ENCODE results near the gene ZNF429. TPM values are rescaled to one million over a fixed set of nuclear protein-coding genes. Genes with fewer than 3 reads are reported as not detected.
"Not testable (repeated sequence)": the region's sequence is repeated elsewhere in the genome, so short reads cannot be mapped to it uniquely, and the experiment has no call there.

The ZNF429 gene
- total RNA-seq, 1 donor: 5.5 TPM

DNA sequence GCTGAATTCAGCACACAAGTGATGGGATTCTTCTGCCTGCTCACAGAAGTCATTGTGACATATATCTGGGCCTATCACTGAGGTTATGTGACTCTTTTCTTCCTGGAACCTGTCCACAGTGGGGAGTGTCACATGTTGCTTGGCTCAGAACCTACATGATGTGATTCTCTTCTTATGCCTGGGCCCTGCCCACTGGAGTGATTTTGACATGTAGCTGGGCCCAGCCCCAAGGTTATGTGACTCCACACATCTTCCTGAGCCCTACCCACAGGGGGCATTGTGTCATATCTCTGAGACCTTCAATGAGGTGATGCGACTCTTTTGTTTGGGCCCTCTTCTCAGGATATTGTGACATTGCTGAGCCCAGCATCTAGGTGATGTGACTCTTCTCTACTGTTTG, 17.4 kb upstream of the ZNF429 start:
- TF ChIP-seq, protein P1, sequence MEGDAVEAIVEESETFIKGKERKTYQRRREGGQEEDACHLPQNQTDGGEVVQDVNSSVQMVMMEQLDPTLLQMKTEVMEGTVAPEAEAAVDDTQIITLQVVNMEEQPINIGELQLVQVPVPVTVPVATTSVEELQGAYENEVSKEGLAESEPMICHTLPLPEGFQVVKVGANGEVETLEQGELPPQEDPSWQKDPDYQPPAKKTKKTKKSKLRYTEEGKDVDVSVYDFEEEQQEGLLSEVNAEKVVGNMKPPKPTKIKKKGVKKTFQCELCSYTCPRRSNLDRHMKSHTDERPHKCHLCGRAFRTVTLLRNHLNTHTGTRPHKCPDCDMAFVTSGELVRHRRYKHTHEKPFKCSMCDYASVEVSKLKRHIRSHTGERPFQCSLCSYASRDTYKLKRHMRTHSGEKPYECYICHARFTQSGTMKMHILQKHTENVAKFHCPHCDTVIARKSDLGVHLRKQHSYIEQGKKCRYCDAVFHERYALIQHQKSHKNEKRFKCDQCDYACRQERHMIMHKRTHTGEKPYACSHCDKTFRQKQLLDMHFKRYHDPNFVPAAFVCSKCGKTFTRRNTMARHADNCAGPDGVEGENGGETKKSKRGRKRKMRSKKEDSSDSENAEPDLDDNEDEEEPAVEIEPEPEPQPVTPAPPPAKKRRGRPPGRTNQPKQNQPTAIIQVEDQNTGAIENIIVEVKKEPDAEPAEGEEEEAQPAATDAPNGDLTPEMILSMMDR (IDR thresholded peaks at IDR 0.05; ENCODE audit: insufficient read depth, low read length): no peak
- H3K4me3 ChIP-seq (ENCODE audit: low read depth, low read length): no peak overlapping the region
- no peak for DNase-seq (ENCODE audit: low read depth)

DNA sequence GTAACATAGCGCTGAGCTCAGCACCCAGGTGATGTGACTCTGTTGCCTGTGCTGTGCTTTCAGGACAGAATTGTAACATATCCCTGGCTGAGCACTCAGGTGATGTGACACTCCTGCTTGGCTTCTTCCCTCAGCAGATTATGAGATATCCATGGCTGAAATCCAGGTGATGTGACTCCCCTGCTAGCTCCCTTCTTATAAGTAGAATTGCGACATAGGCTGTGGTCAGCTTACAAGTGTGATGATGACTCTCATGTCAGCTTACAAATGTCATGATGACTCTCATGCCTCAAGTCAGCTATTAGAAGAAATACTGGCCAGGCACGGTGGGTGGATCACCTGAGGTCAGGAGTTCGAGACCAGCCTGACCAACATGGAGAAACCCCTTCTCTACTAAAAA, 14.3 kb upstream of the ZNF429 start:
- TF ChIP-seq, protein P1 (IDR thresholded peaks at IDR 0.05; ENCODE audit: insufficient read depth, low read length): no peak
- no peak overlapping the region for H3K4me3 ChIP-seq (ENCODE audit: low read depth, low read length)
- DNase-seq (ENCODE audit: low read depth): no peak

DNA sequence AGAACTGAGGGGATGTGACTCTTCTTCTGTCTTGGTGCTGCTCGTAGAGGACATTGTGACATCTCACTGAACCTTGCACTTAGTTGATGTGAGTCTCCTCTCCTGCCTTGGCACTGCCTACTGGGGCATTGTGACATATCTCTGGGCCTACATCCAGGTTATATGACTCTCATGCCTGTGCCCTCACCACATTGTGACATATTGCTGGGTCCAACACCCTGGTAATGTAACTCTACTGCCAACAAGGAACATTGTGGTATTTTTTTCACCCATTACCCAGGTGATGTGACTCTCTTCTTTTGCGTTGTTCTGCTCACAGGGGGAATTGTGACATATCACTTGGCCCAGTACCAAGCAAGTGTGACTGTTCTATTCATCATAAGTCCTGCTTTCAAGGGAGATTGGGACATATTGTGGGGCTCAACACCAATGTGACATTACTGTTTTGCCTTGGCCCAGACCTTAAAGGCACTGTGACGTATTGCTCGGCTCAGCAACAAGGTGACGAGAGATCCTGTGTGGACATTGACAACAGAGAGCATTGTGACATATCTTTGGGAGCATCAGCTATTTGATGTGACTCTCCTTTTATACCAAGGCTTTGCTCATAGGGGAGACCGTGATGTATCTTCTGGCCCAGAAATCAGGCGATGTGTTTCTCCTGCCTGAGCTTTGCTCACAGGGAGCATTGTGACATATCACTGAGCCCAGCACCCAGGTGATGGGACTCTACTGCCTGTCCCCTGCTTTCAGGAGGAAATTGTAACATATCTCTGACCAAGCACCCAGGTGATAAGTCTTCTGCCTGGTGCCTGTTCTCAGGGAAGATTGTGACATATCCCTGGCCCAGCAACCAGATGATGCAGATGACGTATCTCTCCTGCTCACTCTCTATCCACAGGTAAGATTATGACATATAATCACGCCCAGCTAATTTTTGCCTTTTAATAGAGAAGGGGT, 12.2 kb upstream of the ZNF429 start:
- TF ChIP-seq, protein P1 (IDR thresholded peaks at IDR 0.05; ENCODE audit: insufficient read depth, low read length): no peak
- DNase-seq (ENCODE audit: low read depth): no peak
- no peak overlapping the region for H3K4me3 ChIP-seq (ENCODE audit: low read depth, low read length)

DNA sequence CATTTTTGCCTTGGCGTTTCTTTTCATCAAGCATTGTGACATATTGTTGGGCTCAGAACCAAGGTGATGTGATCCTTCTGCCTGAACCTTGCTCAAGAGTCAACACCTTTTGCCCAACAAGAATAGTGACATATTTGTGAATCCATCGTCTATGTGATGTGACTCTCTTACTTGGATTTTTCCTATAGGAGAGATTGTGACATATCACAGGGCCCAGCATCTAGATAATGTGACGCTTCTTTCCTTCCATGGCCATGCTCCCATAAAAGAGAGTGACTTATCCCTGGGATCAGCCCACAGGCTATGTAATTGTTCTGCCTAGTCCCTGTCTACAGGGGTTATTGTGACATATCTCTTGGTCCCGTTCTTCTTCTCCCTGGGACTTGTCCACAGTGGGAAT, 8.5 kb upstream of the ZNF429 start:
- TF ChIP-seq, protein P1 (IDR thresholded peaks at IDR 0.05; ENCODE audit: insufficient read depth, low read length): no peak
- no peak for DNase-seq (ENCODE audit: low read depth)
- H3K4me3 ChIP-seq (ENCODE audit: low read depth, low read length): no peak overlapping the region

DNA sequence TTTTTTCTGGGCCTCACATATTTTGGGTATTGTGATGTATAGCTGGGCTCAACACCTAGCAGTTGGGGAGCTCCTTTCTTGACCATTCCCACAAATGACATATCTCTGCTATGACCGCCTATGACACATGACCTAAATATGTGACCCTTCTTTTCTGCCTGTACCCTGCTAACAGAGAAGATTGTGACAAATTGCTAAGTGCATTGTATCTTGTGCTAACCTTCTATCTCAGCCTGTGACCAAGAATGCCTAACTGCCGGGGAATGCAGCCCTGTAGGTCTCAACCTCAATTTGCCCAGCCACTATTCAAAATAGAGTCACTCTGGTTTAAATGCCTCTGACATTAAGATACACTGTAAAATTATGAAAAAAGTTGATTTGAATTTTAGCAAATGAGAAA, 6.8 kb upstream of the ZNF429 start:
- DNase-seq (ENCODE audit: low read depth): no peak
- no peak overlapping the region for H3K4me3 ChIP-seq (ENCODE audit: low read depth, low read length)
- TF ChIP-seq, protein P1 (IDR thresholded peaks at IDR 0.05; ENCODE audit: insufficient read depth, low read length): no peak

DNA sequence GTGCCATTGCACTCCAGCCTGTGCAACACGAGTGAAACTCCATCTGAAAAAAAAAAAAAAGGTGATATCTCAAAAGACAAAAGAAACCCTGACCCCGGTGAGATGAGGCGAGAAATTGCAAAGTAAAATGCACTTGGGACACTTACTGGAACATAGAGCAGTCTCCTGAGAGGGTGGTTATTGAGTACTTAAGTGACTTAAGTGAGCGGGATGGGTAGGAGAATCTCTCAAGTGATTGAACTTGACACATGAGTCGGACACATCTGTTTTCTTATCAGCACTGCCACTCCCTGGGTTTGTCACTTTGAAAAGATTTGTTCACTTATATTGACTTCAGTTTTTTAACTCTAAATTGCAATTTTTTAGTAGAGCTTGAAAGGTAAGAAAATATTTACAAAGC, 2.8 kb downstream of the ZNF429 start:
- TF ChIP-seq, protein P1 (IDR thresholded peaks at IDR 0.05; ENCODE audit: insufficient read depth, low read length): no peak
- DNase-seq (ENCODE audit: low read depth): no peak
- H3K4me3 ChIP-seq (ENCODE audit: low read depth, low read length): no peak overlapping the region

DNA sequence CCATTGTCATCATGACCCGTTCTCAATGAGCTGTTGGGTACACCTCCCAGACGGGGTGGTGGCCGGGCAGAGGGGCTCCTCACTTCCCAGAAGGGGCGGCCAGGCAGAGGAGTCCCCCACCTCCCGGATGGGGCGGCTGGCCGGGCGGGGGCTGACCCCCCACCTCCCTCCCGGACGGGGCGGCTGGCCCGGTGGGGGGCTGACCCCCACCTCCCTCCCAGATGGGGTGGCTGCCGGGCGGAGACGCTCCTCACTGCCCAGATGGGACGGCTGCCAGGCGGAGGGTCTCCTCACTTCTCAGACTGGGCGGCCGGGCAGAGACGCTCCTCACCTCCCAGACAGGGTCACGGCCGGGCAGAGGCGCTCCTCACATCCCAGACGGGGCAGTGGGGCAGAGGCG, 5.7 kb downstream of the ZNF429 start:
- not testable (repeated sequence) for H3K4me3 ChIP-seq (ENCODE audit: low read depth, low read length)

DNA sequence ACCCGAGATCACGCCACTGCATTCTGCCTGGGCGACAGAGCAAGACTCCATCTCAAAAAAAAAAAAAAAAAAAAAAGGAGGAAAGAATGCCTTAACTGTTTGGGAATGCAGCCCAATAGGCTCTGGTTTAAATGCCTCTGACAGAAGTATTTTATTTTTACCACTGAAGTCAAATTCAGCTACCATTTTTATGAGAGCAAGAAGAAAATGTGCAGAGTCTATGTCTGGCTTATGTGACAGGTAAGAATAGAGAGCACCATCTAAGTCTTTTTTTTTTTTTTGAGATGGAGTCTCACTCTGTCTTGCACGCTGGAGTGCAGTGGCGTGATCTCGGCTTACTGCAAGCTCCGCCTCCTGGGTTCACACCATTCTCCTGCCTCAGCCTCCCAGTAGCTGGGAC, 7.2 kb downstream of the ZNF429 start:
- not testable (repeated sequence) for H3K4me3 ChIP-seq (ENCODE audit: low read depth, low read length); DNase-seq (ENCODE audit: low read depth)

More for the DNA sequence above, 5.7 kb downstream of the ZNF429 start:
- not testable (repeated sequence) for DNase-seq (ENCODE audit: low read depth)
